GM12892 (cell line): ENCODE measurements around the gene POLR1A.

Experiments used
- POLR2A ChIP-seq: IDR thresholded peaks from 2 replicates; pipeline ENCODE4 v1.6.1; 2011; ENCODE audit warnings: low read depth, low read length, control low read depth
- POLR2AphosphoS5 ChIP-seq: IDR thresholded peaks from 2 replicates; pipeline ENCODE4 v1.6.1; 2011; ENCODE audit warnings: low read depth, low read length, control low read depth
- TAF1 ChIP-seq: IDR thresholded peaks from 2 replicates; pipeline ENCODE4 v1.6.1; 2011; ENCODE audit warnings: low read depth, mild to moderate bottlenecking, control low read depth, low read length, borderline replicate concordance

- TF ChIP-seq POLR2AphosphoS5 (no peak), POLR2A (no peak), TAF1 (no peak)
Observed at GRCh38 chr2:85997017-85997970, 108.4 kb downstream of the POLR1A start.
